ENCODE data around the gene PROSER2.
"Not testable (repeated sequence)": the region's sequence is repeated elsewhere in the genome, so short reads cannot be mapped to it uniquely, and the experiment has no call there.

Gene PROSER2

GRCh38 chr10:11838298-11838852 lies 15.2 kb downstream of the PROSER2 start:
- DNase-seq: no peak

- DNase-seq: no peak
Observed at GRCh38 chr10:11841375-11841774, 18.2 kb downstream of the PROSER2 start.

DNA sequence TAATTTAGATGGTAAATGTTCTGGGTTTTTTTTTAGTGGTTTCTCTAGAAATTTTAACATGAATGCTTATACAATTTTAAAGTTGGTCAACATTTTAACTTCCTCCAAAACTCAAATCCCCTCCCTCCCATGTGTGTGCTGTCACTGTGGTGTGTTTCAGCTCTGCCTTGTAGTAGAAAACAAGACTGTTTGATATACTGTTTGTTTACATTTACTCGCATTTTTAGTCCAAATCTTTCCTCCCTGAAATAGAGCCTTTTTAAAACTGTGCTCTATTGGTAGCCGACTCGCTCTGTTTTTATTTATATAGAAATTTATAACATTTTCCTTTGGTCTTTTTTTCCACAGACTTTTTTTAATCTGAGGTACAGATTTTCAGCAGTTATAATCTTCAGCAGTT lies 19.3 kb downstream of the PROSER2 start:
- no peak for DNase-seq

- DNase-seq: no peak
Observed at GRCh38 chr10:11845113-11845512, 22.0 kb downstream of the PROSER2 start.

GRCh38 chr10:11846542-11846941 lies 23.4 kb downstream of the PROSER2 start:
- no peak for DNase-seq

- DNase-seq: no peak
Observed at GRCh38 chr10:11849277-11849676, 26.1 kb downstream of the PROSER2 start.

DNA sequence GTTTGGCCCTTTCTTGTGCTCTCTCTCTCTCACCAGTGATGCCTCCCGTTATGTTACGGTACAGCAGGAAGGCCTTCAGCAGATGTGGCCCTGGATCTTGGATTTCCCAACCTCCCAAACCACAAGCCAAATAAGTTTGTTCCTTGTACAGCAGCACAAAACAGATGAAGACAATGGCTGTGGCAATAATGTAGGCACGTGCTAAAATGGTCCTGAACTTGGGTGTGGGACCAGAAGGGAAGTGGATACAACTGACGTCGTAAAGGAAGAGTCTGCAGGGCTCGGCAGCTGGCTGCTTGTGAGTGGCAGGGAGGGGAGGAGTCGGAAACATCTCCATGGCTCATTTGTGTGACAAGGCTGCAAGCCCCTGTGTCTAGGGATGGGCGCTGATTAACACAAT lies 26.8 kb downstream of the PROSER2 start:
- no peak for DNase-seq

- DNase-seq: no peak
Observed at GRCh38 chr10:11851910-11852309, 28.8 kb downstream of the PROSER2 start.

GRCh38 chr10:11852637-11853036 lies 29.5 kb downstream of the PROSER2 start:
- not testable (repeated sequence) for DNase-seq

- no peak for DNase-seq
Observed at GRCh38 chr10:11853468-11853867, 30.3 kb downstream of the PROSER2 start.

- DNase-seq: no peak
Observed at GRCh38 chr10:11854301-11854700, 31.1 kb downstream of the PROSER2 start.

DNA sequence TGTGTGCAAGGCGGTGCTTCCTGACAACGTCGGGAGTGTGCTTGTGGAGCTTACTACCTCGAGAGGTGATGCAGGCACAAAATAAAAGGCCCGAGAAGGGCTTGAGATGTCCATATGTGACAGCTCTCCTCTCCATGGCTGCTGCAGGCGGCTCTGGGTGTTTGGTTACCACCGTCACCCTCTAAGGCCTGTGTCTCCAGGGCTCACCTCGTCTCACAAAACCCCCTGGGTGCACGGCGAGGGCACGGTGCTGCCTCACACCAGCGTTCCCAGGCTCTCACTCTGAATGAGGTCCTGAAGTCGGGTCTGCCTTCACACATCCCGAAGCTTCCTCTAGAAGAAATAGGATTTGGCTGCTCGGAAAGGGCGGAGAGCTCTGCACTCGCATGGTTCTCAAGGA lies 32.9 kb downstream of the PROSER2 start:
- no peak for DNase-seq

GRCh38 chr10:11856678-11857077 lies 33.5 kb downstream of the PROSER2 start:
- no peak for DNase-seq

GRCh38 chr10:11858093-11858492 lies 34.9 kb downstream of the PROSER2 start:
- DNase-seq: no peak

GRCh38 chr10:11861341-11861740 lies 38.2 kb downstream of the PROSER2 start:
- DNase-seq: no peak

DNA sequence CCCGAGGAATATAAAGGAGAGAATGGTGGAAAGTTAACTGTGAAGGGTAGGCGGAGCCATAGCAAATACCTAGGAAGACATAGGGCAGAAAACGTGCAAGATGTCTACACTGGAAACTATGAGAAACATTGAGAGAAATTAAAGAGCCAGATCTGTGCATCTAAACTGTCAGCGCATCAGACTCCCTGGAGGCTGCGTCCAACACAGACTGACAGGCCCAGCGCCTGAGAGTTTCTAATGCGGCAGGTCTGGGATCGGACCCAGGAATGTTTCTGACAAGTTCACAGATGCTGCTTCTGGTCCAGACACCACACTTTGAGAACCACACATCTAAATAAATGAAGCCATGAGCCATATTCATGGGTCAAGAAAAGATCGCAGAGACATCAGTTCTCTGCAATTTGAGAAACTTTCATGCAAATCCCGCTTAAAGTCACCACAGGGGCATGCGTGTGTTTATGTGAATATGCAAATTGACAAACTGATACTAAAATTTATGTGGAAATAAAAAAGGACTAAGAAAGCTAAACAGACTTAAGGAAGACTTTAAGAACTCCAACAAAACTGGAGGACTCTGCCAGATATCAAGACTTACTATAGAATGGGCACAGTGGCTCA lies 38.8 kb downstream of the PROSER2 start:
- DNase-seq: no peak

- DNase-seq: no peak
Observed at GRCh38 chr10:11863353-11864109, 40.4 kb downstream of the PROSER2 start.

DNA sequence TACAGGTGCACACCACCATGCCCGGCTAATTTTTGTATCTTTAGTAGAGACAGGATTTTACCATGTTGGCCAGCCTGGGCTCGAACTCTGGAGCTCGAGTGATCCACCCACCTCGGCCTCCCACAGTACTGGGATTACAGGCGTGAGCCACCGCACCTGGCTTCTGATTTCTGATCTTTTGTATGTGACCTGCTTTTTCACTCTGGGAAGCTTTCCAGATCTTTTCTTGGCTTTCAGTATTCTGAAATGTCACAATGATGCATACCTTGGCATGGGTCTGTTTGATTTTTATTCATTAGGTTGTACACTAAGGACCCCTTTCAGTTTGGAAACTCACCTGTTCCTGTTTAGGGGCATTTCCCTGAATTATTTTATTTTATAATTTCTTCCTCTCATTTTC lies 41.6 kb downstream of the PROSER2 start:
- DNase-seq: no peak

DNA sequence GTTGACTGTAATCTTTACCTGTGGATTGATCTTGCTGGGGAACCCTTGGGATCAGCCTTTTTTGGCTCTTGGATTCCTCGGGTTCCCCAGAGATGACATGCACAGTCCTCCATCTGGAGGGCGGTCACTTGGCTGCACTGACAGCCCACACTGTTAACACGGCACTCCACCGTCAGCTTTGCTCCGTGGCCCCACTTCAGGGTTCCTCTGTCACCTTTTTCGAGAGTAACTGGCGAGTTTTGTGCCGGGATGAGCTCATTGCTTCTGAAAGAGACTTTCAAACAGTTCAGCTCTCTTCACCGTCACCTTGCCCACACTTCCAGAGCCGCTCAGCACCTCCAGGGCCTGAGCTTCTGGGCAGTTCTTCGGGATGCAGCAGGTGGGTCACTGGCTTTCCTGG lies 42.4 kb downstream of the PROSER2 start:
- no peak for DNase-seq

DNA sequence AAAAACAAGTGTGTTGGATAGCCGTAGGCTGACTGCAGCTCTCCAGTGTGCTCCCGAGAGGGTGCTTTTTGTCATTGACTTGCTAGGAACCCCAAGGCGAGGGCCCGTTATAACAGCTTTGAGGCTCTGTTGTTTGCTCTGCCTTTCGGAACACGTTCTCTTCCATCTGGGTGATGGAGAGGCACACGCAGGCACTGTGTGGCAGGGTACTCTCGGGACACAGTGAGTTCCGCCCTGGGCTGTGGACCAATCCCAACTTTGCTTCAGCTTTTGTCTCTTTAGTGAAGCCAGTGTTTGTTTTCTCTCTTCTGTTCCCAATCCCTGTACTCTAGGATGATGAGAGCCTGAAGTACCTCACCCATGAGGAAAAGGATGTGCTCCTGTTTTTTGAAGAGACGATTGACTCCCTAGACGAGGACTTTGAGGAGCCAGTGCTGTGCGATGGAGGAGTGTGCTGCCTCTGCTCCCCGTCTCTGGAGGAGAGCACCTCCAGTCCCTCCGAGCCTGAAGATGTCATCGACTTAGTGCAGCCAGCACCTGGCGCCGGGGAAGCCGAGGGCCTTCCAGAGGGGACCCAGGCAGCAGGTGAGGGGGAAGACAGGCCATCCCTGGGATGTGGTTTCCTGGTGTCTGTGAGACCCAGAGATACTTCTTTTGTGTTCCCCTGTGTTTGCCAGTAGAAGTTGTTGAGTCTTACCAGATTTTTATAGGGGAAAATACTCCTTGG lies 43.2 kb downstream of the PROSER2 start:
- no peak for DNase-seq

GRCh38 chr10:11869219-11869618 lies 46.1 kb downstream of the PROSER2 start:
- no peak for DNase-seq

DNA sequence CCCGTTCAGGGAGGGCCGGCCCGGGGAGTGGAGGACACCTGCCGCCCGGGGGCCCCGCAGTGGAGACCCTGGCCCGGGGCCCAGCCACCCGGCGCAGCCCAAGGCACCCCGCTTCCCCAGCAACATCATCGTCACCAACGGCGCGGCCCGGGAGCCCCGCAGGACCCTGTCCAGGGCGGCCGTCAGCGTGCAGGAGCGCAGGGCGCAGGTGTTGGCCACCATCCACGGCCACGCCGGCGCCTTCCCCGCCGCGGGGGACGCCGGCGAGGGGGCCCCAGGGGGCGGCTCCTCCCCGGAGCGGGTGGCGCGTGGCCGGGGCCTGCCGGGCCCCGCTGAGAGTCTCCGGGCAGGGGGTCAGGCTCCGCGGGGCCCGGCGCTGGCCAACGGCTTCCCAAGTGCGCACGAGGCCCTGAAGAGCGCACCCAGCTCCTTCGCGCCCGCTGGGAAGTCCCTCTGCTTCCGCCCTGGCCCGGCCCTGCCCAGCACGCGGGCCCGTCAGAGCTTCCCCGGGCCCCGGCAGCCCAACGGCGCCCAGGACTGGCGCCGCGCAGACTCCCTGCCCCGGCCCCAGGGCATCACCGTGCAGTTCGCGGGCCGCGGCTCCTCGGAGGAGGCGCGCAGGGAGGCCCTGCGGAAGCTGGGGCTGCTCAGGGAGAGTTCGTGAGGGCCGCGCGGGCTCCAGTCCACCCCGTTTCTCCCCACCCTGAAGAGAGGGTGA lies 46.7 kb downstream of the PROSER2 start:
- no peak for DNase-seq

GRCh38 chr10:11870461-11870780 lies 47.3 kb downstream of the PROSER2 start:
- DNase-seq: no peak

All from NCI-H1694 (cell line).